ENCODE measurements around the gene TC2N.

TC2N gene

DNA sequence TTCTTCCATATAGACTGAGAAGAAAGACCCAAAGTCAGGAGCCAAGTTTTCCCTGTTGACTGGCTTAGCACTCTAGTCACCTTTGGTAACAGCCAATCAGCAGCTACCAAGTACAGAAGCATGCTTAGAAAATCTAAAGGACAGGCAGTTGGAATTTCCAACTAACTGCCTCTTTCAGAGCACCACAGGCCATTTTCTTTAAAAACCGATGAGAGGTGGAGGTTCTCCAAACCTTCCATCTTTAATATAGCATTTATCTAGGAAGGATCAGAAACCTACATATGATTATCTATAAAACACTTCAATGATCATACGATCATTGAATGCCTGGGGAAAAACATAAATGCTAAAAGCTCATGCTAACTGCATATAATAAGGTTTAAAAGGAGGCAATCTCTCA lies 135.3 kb downstream of the TC2N start, which contains the start of gene CATSPERB:
Gene CATSPERB, minus strand, starts transcription at position 101 of the 400 bp plus-strand sequence. CDS start 2,607 bp downstream, outside the sequence.
- WGBS: 90% methylated on average over 1 of the region's 2 CpGs
- Histone ChIP-seq H3K27me3 (ENCODE audit: insufficient read depth, low read length) (no peaks in the 10 kb centered on the region), H3K4me3 (ENCODE audit: low read length) (no peak within 1 kb of the TSS), H3K4me1 (ENCODE audit: insufficient read depth, low read length) (no peaks in the 10 kb centered on the region), H3K36me3 (ENCODE audit: insufficient read depth, low read length) (no peaks in the 10 kb centered on the region), H3K27ac (ENCODE audit: low read depth, low read length) (no peak within 1 kb of the TSS), H3K9ac (ENCODE audit: low read depth, low read length) (no peak within 1 kb of the TSS), H3K9me3 (ENCODE audit: insufficient read depth, low read depth, low read length) (no peaks in the 10 kb centered on the region)

GRCh38 chr14:91731018-91731417 lies 136.3 kb downstream of the TC2N start:
- WGBS: 97% methylated on average over 2 of the region's 2 CpGs
- Histone ChIP-seq H3K9ac (ENCODE audit: low read depth, low read length) (no peak overlapping the region), H3K27ac (ENCODE audit: low read depth, low read length) (no peak overlapping the region), H3K36me3 (ENCODE audit: insufficient read depth, low read length) (no peaks in the 10 kb centered on the region), H3K4me1 (ENCODE audit: insufficient read depth, low read length) (no peaks in the 10 kb centered on the region), H3K27me3 (ENCODE audit: insufficient read depth, low read length) (no peaks in the 10 kb centered on the region), H3K4me3 (ENCODE audit: low read length) (no peak overlapping the region), H3K9me3 (ENCODE audit: insufficient read depth, low read depth, low read length) (no peaks in the 10 kb centered on the region)

DNA sequence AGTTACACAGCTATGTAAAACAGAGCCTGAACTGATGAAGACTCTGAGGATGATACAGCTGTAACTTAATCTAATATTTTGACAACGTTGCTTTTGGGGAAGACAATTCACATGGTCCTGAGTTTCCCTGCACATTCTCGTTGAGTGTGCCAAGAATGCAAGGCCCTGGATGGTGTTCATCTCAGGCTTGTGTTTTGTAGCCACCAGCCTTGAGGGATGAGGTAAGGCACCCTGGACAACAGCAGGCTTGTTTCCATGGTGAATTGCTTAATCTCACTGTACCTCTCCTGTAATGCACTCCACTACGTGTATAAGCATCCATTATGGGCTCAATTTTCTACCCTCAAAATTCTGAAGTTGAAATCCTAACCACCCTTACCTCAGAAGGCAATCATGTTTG lies 137.6 kb downstream of the TC2N start:
- Histone ChIP-seq H3K27ac (ENCODE audit: low read depth, low read length) (no peak overlapping the region), H3K36me3 (ENCODE audit: insufficient read depth, low read length) (no peaks in the 10 kb centered on the region), H3K27me3 (ENCODE audit: insufficient read depth, low read length) (no peaks in the 10 kb centered on the region), H3K9me3 (ENCODE audit: insufficient read depth, low read depth, low read length) (no peaks in the 10 kb centered on the region), H3K4me3 (ENCODE audit: low read length) (no peak overlapping the region), H3K4me1 (ENCODE audit: insufficient read depth, low read length) (no peaks in the 10 kb centered on the region), H3K9ac (ENCODE audit: low read depth, low read length) (no peak overlapping the region)
- WGBS: 93% methylated on average over 3 of the region's 3 CpGs
